Endothelial cell of hepatic sinusoid (primary cell): ENCODE measurements around the gene KCND2.
"Not testable (repeated sequence)": the region's sequence is repeated elsewhere in the genome, so short reads cannot be mapped to it uniquely, and the experiment has no call there.

ENCODE experiments used
- in situ Hi-C: cut with HindIII; loops from 2 replicates; pipeline ENCODE4 v1.10.0; 2017; ENCODE audit warnings: low sequenced_read_pairs

KCND2 gene

DNA sequence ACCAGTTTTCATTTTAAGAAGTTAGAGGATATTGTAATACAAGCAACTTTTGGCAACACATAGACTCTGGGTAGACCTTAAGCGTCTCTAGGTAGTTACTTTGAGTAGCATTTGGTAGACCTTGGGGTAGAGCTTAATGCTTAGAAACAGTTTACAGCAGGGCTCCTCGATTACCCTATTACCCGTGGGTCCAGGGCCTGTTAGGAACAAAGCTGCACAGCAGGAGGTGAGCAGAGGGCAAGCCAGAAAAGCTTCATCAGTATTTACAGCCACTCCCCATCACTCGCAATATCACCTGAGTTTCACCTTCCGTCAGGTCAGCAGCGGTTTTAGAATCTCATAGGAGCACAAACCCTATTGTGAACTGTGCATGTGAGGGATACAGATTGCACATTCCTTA lies 411.5 kb downstream of the KCND2 start:
- in situ Hi-C loops, result no loop called here

DNA sequence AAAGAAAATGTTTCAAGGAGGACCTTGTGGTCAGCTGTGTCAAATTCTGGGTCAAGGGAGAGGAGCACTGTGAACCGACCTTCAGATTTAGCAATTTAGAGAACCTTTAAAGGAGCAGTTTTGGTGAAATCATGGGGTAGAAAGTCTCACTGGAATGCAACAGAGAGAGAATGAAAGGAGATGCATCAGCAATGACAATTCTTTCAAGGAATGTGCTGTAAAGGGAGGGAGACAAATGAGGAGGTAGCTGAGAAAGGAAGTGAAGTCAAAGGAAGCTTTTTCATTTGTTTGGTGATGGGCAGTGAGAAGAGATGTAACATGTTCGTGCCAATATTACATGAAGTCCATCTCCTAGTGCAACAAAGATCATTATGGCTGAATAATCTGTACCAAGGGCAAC lies 418.9 kb downstream of the KCND2 start:
- in situ Hi-C loops, result no loop called here

DNA sequence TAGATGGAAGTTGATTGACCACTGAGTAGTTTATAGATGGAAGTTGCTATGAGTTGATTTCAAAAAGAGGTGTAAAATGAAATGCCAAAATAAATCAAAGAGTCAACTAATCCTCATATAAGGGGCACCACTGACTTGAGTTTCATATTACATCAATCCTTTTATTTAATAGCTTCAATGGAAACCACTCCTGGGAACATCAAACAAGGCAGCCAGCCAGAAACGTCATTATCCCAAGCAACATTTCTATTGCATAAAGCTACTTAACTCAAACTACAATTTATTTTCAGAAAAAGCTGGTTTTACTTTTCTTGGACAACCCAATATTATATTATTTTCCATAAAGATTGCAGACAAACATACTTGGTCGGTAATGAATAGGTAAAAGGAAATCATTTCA lies 422.9 kb downstream of the KCND2 start:
- in situ Hi-C loops, result no loop called here

DNA sequence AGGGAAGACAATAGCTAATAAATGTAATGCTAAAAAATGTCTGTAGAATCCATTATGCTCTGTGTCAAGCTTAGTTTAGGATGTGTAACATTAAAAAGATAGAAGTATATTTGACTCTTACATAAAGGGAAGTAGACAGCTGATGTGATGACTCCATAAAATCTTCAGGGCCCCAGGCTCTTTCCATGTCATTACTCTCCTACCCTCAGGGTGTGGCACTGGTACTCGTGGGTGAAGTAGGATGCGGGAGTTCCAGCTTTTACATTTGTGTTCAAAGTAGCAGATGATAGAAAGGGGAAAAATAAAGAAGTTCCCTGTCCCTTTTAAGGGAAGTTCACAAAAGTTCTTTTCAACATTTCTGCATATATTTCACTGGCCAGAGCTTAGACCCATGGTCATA lies 427.8 kb downstream of the KCND2 start:
- in situ Hi-C loops, result no loop called here

DNA sequence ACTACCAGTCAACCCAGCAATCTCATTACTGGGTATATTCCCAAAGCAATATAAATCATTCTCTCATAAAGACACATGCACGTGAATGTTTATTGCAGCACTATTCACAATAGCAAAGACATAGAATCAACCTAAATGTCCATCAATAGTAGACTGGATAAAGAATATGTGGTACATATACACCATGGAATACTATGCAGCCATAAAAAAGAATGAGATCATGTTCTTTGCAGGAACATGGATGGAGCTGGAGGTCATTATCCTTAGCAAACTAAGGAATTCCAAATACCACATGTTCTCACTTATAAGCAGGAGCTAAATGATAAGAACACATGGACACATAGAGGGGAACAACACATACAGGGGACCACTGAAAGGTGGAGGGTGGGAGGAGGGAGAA lies 429.4 kb downstream of the KCND2 start:
- in situ Hi-C loops, result not testable (repeated sequence)

DNA sequence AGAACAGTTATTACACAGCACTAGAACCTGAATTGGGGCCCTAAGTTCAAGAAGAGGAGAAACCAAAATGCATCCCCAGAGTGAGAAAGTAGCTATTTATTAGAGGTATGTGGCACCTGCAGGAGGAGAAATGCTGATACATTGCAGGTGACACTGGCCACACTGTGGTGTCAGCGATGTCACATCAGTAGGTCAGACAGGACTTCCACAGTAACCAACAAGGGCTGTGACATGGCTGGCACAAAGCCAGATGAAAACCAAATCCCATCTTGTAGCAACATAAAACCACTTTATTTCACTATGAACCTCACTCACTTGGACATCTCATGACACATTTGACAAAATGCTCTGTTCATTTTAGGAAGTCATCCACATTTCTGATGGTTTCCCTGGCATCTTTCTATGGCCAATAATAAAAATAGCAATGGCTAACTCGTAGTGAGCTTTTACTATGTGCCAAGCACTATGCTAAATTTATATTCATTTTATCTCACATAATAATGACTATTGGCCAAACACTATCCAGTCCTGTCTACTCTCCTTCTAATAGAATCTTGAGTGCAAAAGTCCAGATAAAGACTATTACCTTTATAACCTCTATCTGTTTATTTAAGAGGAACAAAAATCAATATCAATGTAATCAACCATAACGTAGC lies 430.7 kb downstream of the KCND2 start:
- in situ Hi-C loops, result no loop called here

DNA sequence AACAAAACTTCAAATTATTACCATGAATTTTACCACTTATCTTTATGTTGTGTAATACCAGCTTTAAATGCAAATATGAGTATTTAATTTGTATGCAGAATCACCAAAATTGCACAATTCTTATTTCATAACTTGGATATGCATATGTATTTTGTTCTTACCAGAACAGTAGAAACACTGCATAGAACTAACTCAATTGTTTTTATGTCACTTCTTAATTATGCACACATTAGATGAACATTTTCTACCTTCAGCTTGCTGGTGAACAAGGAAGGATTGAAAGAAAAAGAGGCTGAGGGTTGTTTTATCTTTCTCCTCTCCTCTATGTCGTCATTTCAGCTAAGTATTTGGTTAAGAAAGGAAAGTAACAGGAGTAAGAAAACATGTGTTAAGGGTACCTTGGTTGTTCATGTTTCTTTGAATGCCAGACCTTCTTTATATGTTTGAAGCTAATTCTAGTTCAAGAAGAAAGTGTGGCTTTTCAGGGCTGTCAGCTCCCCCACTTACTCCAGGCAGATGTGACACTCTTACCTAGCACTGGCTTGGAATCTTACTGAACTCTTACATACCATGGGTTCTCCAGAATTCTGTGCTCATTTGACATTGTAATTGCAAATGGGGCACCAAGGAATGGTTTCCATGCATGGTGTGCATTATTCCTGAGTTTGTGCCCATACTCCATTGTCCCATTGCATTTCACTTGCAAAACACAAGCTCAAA lies 436.4 kb downstream of the KCND2 start:
- in situ Hi-C loops, result no loop called here

DNA sequence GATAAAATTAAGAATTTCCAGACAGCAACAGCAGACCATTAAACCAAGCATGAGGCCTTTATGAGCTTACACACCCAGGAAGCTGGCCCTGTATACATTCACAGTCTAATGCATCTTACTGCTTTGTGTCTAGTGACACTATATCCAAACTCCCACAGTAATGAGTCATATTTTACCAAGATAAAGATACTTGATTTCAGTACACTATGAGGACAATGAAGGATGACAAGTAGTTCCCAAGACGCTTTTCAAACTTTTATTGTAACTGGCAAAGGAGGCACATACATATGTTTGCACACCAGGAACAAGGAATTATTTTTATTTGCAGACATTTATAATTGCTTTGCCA lies 437.0 kb downstream of the KCND2 start:
- in situ Hi-C loops, result no loop called here

DNA sequence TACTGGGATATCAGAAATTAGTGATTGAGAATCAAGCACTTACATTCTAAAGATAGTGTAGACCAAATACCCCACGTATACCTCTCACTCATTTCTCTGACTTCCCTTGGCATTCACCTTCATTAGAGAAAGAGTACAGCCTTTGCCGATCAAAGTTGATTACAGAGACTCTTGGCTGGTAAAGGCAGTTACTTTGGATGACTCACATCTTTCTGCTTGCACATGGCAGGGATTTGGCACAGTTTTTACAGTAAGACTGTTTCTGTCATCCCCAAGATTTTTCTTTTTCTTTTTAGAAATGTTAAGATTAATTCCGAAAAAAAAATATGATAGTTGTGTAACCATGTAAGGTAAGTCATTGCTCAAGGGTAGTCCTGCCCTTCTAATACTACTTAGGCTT lies 442.0 kb downstream of the KCND2 start:
- in situ Hi-C loops, result no loop called here

DNA sequence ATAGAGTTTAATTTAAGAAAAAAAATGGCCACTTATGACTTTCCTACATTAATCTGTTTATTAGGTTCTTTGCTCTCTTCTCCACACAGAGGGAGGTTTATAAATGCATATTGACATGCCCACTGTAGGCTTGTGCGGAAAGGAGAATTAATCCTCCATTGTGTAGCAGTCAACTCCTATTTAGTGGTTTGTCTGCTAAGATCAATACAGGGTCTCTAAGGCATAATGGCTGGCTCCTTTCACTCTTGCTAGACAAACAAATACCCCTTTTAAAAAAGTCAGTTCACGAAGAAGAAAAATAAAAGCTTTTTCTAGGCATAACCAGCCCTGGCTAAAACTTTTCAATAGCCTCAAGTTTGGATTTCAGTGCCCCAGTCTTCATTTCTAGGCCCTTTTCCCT lies 443.3 kb downstream of the KCND2 start:
- in situ Hi-C loops, result no loop called here

DNA sequence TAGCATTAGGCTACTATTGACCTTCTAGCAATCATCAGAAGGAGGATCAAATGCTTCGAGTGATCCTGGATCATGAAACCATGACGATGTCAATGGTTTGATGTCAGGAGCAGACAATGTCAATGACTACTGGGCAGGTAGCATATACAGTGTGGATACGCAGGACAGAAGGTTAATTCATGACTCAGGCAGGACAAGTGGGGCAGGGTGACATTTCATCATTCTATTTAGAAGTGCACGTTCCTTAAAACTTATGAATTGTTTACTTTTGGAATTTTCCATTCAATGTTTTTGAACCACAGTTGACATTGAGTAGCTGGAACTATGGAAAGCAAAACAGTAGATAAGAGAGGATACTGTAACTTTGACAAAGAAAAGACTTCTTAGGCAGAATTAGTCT lies 444.2 kb downstream of the KCND2 start:
- in situ Hi-C loops, result no loop called here

DNA sequence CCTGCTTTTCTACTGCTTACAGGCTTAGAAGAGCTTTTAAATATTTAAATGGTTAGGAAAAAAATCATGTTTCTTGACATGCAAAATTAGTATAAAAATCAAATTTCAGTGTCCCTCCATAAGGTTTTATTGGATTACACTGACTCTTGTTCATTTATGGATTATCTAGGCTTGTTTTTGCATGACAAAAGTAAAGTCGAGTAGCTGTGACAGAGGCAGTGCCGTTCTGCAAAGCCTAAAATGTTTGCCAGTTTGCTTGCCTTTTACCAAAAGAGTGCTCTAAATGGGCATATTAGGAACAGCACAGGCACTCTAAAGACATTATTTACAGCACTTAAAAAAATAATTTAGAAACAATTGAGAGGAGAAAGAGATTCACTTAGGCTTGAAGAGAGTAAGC lies 445.4 kb downstream of the KCND2 start:
- in situ Hi-C loops, result no loop called here

DNA sequence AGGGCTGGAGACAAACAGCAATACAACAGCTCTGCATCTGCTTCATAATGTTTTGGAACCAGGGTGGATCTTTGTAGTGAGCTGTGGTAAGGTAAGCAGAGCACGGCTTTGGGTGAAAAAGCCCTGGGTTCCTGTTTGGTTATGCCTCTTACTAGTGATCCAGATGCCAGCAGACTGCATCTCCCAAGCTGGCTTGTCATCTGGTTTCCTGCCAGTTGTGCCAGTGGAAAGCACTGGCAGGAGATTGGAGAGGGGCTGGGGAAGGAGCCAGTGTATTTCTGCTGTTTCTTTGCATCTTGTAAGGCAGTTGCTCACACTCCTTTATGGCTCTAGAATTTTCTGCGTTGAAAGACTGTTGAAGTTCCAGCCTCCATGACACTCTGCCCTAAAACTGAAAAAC lies 447.3 kb downstream of the KCND2 start:
- in situ Hi-C loops, result no loop called here

DNA sequence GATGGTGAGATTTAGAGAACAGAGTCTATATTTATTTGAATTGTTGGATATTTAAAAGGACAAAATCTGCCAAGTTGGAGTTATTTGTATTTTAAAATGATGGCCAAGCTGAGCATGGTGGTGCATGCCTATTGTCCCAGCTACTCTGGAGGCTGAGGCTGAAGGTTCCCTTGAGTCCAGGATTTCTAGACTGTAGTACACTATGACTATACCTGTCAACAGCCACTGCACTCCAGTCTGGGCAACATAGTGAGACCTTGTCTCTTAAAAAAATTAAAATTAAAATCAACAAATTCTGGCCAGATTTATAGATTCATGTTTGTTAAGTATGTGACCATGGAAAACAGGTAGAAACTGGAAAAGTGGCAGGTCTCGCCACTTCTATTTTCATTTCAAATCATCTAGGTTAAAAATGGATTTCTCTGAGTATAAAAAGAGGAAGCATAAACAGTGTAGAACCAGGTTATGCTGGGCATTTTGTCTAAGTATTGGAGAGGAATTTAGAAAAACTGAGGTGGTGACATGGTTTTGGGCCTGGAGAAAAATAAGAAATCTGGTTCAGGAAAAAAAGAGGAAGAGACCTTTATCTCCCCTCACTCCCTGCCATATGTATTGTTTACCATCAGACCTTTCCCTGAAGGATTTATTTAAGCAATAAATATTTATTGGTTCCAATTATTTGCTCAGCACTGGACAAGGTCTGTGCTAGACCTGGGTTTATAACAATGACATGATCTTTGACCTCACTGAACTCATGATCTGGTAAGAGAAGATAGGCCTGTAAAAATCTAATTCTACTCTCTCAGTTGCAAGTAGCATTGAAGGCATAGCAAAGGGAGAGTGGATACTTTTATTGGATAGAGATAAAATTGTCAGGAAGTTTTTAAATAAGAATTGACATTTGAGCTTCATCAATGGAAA lies 450.8 kb downstream of the KCND2 start:
- in situ Hi-C loops, result no loop called here

DNA sequence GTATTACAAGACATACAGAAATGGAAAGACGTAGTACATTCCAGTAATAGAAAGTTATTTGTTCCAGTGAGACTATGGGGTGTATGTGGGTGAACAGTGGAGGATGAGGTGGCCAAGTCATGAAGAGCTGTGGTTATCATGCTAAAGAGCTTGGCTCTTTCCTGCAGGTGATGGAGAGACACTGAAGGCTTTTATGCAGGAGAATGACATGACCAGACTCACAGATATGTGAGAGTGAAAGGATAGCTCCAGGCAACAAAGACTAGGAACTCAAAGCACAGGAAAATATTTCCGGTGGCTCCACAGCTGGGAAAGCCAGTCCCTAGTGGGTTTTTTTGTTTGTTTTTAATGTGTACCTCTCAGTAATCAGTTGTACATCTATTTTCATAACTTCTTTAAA lies 451.5 kb downstream of the KCND2 start:
- in situ Hi-C loops, result no loop called here

DNA sequence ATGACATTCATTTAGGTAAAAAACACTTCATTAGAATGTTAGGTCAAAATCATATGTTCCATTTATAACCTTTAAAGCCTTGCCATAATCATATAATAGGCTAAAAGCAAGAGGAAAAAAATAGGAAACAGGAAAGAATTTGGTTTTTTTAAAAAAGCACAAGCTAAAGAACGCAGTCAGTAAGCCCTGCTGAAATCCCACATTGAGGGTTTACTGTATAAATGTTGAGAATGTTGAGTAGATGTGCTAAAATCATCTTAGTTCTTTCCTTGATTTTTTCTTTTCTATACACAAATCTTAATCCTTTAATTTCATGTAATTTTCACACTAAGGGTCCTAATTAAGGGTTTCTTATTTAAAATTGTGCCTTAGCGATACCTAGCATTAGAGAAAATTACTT lies 452.0 kb downstream of the KCND2 start:
- in situ Hi-C loops, result no loop called here

DNA sequence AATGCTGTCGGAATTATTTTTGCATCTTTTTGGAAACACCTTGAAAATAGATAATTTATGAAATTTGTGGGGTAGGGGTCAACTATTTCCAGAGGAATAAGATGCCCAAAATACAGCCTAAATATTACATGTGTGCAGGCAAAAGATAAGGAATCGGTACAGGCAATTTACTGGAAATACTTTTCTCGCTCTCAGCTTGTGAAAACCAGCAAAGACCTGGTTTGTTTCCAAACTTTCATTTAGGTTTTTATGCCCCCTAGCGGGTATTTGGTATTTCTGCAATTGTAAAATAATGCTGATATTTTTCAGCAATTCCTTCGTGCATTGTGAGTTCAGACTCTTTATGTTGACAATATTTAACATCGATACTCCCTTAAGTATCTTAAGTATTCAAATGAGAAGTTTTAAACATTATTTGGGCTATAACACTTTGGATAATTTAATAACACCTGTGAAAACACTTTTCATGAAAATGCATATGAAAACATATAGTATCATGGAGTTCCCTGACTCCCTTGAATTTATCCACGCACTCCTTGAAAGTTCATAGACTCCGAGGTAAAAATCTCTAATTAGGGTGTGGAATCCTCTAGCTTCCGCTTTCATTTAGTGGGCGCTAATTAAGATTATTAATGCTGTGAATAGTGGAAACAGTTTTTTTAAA lies 452.5 kb downstream of the KCND2 start:
- in situ Hi-C loops, result no loop called here

DNA sequence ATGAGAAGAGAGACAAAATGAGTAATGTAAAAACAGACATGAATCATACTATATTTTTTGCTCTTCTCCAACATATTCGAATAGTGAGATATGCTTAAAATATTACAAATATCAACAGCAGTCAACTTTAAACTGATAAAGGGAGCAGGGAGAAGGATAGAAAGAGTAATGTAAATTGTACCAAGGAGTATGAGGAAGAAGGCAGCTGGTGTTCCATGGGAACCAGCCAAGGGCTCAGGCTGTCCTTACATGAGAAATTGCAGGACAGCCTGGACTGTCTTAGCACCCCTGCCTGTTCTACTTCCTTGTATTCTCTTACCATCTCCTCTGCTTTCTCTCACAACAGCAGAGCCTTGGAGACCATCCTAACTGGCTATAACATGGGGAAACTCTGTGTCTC lies 456.3 kb downstream of the KCND2 start:
- in situ Hi-C loops, result no loop called here

DNA sequence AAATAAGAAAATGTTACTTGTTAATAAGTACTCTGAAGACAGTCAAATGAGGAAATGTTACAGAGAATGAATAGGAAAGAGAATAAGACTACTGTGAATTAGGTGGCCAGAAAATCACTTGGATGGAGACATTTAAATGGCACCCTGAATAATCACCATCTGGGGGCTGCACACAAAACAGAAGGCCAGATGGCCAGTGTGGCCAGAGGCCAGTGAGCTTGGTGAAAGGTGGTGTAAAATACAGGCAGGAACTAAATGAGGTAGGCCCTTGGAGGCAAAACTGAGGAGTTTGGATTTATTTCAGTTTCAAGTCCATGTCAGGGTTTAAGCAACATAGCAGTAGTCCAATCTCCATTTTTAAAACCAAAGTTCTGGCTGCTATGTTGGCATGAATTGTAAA lies 458.3 kb downstream of the KCND2 start:
- in situ Hi-C loops, result no loop called here

DNA sequence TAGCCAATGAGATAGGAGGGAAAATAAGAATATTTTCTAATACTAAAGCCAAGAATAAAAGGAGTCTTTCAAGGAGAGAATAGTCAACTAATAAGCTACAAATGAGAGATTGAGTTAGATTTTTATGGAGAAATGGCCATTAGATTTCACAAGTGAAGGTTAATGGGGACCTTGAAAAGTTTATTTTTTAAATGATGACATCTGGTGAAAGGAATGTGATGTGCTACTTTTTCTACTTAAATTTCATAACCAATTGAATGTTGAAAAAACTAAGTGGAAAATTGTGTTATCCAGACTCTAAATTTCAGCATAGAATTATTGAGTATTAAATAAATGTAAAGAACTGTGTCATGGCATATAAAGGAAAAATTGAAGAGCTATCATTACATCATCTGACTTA lies 459.3 kb downstream of the KCND2 start:
- in situ Hi-C loops, result no loop called here

DNA sequence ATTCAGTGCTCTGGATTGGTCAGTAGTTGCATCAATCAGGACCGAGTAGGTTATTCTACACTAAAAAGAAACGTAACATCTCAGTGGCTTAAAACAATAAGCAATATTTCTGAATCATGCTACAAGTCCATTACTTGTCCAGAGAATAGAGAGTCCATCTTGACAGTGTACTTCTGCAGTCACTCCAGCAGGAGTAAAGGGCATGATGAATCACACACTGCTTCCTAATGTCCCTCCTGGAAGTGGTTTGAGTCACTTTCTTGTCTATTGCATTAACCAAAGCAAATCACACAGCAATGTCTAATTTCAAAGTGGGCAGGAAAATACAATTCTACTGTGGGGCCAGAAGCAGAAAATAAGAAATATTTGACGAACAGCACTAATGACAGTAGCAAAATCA lies 460.2 kb downstream of the KCND2 start:
- in situ Hi-C loops, result no loop called here
